ENCODE measurements around the gene KLHDC1. TPM values are rescaled to one million over a fixed set of nuclear protein-coding genes. Genes with fewer than 3 reads are reported as not detected.

Gene KLHDC1
- total RNA-seq, 4 donors from 2014 or later, result 0.97 to 6.5 (median 3.2) TPM

- intact Hi-C loops (cut with DNase I), result no loop called here
- no peaks in the 10 kb centered on the region for H3K4me1 ChIP-seq
- TF ChIP-seq CTCF (IDR thresholded peaks at IDR 0.05) (no peak), POLR2A (IDR thresholded peaks at IDR 0.05) (no peak)
Observed at GRCh38 chr14:49755378-49755777, 62.5 kb downstream of the KLHDC1 start.

GRCh38 chr14:49761839-49762551, 69.1 kb downstream of the KLHDC1 start:
- H3K9me3 ChIP-seq, result no peaks in the 10 kb centered on the region
- 79 to 84% methylated on average over 6 of the region's 6 CpGs for WGBS, 2 donors
- TF ChIP-seq CTCF (IDR thresholded peaks at IDR 0.05) (no peak), POLR2A (IDR thresholded peaks at IDR 0.05) (no peak)
- intact Hi-C loops (cut with DNase I), result no loop called here
- no peak for DNase-seq
- no peaks in the 10 kb centered on the region for H3K27me3 ChIP-seq
- H3K27ac ChIP-seq, result no peak overlapping the region
- H3K4me1 ChIP-seq, result peaks cover 0 to 6% (median 2%) of the 10 kb centered on the region in 3 donors
- no peaks in the 10 kb centered on the region for H3K36me3 ChIP-seq
- no peak overlapping the region for H3K4me3 ChIP-seq

More at GRCh38 chr14:49755378-49755777, 62.5 kb downstream of the KLHDC1 start:
- DNase-seq, result no peak
- 69 to 80% methylated on average over 3 of the region's 3 CpGs for WGBS, 2 donors
- H3K36me3 ChIP-seq, result no peaks in the 10 kb centered on the region
- no peak overlapping the region for H3K4me3 ChIP-seq
- H3K9me3 ChIP-seq, result no peaks in the 10 kb centered on the region
- H3K27ac ChIP-seq, result no peak overlapping the region
- H3K27me3 ChIP-seq, result no peaks in the 10 kb centered on the region

GRCh38 chr14:49766839-49767238, 73.9 kb downstream of the KLHDC1 start:
- intact Hi-C loops (cut with DNase I), result loop anchor here (5.0 kb wide), 1 partner anchor 135 kb away; no protein-coding TSS in a partner anchor
- TF ChIP-seq POLR2A (IDR thresholded peaks at IDR 0.05) (no peak), CTCF (IDR thresholded peaks at IDR 0.05) (no peak)
- Histone ChIP-seq H3K27me3 (no peaks in the 10 kb centered on the region), H3K4me3 (peak overlapping the region; percentile 80 to 99 (median 93)), H3K4me1 (peaks cover 12 to 41% (median 19%) of the 10 kb centered on the region in 3 donors), H3K9me3 (no peaks in the 10 kb centered on the region), H3K36me3 (peaks cover 0 to 5% (median 0%) of the 10 kb centered on the region in 3 donors), H3K27ac (peak overlapping the region; percentile 94 to 100 (median 97))
- no peak for DNase-seq
- WGBS, 2 donors, result 49 to 86% methylated on average over 6 to 8 of the region's 10 CpGs

GRCh38 chr14:49767270-49767570, 74.3 kb downstream of the KLHDC1 start:
- WGBS, 2 donors, result 0 to 3% methylated on average over 7 to 9 of the region's 9 CpGs
- intact Hi-C loops (cut with DNase I), result loop anchor here (5.0 kb wide), 1 partner anchor 135 kb away; no protein-coding TSS in a partner anchor
- H3K27ac ChIP-seq, result peak overlapping the region; percentile 94 to 100 (median 97)
- H3K9me3 ChIP-seq, result no peaks in the 10 kb centered on the region
- DNase-seq, result no peak
- no peaks in the 10 kb centered on the region for H3K27me3 ChIP-seq
- peaks cover 0 to 8% (median 0%) of the 10 kb centered on the region in 3 donors for H3K36me3 ChIP-seq
- peaks cover 12 to 41% (median 19%) of the 10 kb centered on the region in 3 donors for H3K4me1 ChIP-seq
- H3K4me3 ChIP-seq, result peak overlapping the region; percentile 80 to 99 (median 93)
- no peak for TF ChIP-seq CTCF (IDR thresholded peaks at IDR 0.05)
- peak in 1 of 4 donors; percentile 22 for TF ChIP-seq POLR2A (IDR thresholded peaks at IDR 0.05)

- H3K36me3 ChIP-seq, result peaks cover 0 to 14% (median 0%) of the 10 kb centered on the region in 3 donors
- intact Hi-C loops (cut with DNase I), result loop anchor here (5.0 kb wide), 1 partner anchor 135 kb away; no protein-coding TSS in a partner anchor
- H3K9me3 ChIP-seq, result no peaks in the 10 kb centered on the region
- H3K4me1 ChIP-seq, result peaks cover 12 to 41% (median 19%) of the 10 kb centered on the region in 3 donors
- peak within 1 kb of the TSS; percentile 94 to 100 (median 97) for H3K27ac ChIP-seq
- H3K4me3 ChIP-seq, result peak within 1 kb of the TSS; percentile 80 to 99 (median 93)
- no peaks in the 10 kb centered on the region for H3K27me3 ChIP-seq
- 0% methylated on average over 8 to 12 of the region's 86 CpGs for WGBS, 2 donors
- TF ChIP-seq POLR2A (IDR thresholded peaks at IDR 0.05) (peak in 3 of 4 donors; percentile 91 to 98 (median 98)), CTCF (IDR thresholded peaks at IDR 0.05) (peak in 4 of 6 experiments; percentile 7 to 35 (median 15))
- peak; percentile 39 for DNase-seq
Observed at GRCh38 chr14:49767571-49768300, 74.8 kb downstream of the KLHDC1 start, which contains the start of gene KLHDC2. TSS of gene KLHDC2 (plus strand) at chr14:49768153. CDS start at chr14:49768469, 316 bp downstream.
